Stimulated activated CD8-positive, alpha-beta memory T cell treated with anti-CD3 and anti-CD28 coated beads, Interleukin-4, amount 100 ng/mL, for 48 hours (primary cell): Measurements from ENCODE around the gene RTP5.

Source experiments
- DNase-seq: peaks from one replicate; pipeline ENCODE4 v3.0.0-alpha.2; 2020

RTP5 gene

DNA sequence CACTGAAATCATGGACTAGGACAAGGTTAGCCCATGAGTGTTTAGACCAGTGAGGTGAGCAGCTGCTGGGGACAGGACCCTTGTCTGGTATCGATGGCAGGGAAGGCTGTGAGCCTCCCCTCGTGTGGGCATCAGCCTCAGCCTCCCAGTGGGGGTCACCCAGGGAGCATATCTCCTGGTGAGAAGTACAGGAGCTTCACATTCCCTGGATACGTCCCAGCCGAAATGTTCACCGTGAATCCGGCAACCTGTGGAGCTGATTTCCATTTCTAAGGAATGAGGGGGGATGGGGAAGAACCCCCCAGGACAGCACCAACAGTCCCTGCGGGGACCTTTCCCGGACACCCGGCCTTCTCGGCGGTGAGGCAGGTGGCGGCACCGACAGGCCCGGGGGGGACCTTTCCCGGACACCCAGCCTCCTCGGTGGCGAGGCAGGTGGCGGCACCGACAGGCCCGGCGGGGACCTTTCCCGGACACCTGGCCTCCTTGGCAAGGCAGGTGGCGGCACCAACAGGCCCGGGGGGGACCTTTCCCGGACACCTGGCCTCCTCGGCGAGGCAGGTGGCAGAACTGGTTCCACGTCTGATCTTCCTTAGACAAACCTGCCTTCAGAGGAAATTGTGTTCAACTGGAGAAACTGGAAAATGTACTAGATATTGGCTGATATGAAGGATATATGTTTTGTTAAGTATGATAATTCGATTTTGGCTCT lies 21.2 kb downstream of the RTP5 start:
- no peak for DNase-seq

- DNase-seq: no peak
Observed at GRCh38 chr2:241891315-241891987, 21.9 kb downstream of the RTP5 start.

GRCh38 chr2:241891988-241892298 lies 22.4 kb downstream of the RTP5 start:
- DNase-seq: no peak

DNA sequence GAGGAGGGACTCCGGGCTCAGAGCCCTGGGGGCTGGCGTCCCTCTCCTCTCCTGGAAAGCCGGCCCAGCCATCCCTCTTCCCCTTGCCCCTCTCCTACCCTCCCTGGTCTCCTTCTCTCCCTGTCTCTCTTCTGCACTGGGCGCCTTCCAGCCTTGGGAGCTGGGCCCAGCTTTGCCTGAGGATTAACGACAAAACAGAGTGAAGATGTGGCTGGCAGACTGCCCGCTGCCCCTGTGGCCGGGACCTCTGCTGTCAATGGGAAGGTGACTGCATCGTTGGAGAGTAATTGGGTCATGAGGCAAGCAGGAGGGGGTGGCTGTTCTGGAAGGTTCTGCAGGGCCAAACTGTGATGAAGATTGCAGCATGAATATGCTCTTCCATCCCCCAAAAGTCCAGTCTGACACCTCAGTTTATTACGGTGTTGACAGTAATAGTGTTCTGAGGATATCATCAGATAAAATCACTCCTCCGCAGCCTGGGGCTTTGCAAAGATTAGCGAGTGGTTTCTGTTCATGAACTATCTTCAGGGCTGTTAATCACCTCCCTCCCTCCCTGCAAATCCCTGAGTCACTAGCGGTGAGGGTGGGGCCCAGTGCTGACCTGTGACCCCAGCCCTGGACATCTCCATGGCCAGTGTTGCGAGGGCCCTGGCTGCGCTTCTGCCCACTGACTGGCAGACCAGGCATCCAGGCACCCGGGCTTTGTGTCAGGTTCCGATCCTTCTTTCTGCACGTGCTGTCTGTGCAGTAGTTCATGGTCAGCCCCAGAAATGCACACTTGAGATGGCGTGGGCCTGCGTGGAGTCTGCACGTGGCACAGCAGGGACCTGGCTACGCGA lies 23.0 kb downstream of the RTP5 start:
- no peak for DNase-seq

GRCh38 chr2:241893265-241893664 lies 23.7 kb downstream of the RTP5 start:
- DNase-seq: no peak

- no peak for DNase-seq
Observed at GRCh38 chr2:241894056-241894641, 24.6 kb downstream of the RTP5 start.

- DNase-seq: peak; percentile 18
Observed at GRCh38 chr2:241894681-241895426, 25.3 kb downstream of the RTP5 start.

- DNase-seq: no peak
Observed at GRCh38 chr2:241895427-241895711, 25.8 kb downstream of the RTP5 start.

- DNase-seq: peak; percentile 53
Observed at GRCh38 chr2:241895712-241896641, 26.4 kb downstream of the RTP5 start.

- peak; percentile 17 for DNase-seq
Observed at GRCh38 chr2:241896746-241897201, 27.2 kb downstream of the RTP5 start.

GRCh38 chr2:241897231-241897916 lies 27.8 kb downstream of the RTP5 start:
- peak; percentile 13 for DNase-seq

DNA sequence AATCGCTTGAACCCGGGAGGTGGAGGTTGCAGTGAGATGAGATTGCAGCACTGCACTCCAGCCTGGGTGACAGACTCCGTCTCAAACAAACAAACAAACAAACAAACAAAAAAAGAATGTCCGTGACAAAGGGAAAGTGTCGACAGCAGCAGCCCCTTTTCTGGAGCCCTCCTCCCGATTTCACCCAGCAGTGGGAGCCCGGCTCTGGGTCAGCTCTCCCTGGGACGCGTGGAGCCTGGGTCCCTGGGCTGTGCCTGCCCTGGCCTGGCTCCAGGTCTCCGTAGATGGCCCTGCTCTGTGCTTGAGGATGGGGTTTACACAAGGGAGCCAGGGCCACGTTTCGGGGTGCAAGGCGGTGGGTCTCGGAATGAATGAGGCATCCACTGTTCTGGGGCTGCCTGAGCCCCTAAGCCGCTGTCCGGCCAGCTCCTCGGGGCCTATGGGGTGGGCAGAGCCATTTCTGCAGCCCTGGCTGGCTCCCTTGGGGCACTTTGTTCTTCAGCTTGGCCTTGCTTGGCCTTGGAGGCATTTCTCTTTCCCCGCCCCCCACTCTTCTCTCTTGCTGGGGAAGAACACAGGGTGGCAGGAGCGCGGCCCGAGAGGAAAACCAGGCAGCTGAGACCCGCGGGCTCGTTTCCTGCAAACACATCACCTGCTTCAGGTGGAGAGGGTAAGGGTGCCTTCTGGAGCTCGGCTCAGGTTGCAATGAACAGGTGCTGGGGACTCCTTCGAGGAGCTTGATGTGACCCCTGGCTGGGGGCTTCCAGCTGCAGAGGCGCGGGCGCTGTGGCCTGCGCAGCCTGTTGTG lies 29.1 kb downstream of the RTP5 start:
- DNase-seq: peak; percentile 10

DNA sequence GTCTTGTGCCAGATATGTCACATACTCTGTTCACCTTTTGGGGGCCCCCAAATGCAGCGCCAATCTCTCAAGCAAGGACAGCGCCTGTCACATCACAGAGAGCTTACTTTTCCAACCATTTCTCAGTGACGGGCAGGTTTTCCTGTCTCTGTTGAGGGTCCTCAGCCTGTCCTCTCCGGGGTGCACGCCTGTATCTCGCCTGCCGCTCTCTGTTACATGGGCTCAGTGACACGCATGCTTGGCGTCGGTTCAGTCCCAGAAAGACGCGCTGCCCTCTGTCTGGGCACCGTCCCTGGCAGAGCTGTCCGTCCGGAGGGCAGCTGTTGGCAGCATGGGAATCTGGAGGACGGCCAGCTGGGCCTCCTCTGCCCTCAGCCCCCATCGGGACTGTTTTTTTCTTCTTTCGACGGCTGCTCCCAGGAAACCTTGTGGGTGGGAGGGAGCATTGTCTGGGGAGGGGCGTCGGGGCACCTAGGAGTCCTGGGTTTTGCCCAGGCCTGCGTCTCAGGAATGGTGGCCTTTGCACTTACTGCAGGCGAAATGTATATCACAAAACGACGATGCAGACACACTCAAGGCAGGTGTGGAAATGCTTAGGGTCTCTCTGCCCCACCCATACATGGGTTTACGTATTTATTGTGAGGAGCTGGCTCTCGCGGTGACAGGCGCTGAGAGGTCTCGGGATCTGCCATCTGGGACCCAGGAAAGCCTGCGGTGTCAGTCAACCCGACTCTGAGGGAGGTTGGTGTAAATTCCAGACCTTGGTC lies 30.9 kb downstream of the RTP5 start:
- DNase-seq: peak; percentile 16

- DNase-seq: peak; percentile 8
Observed at GRCh38 chr2:241901018-241901380, 31.5 kb downstream of the RTP5 start.

DNA sequence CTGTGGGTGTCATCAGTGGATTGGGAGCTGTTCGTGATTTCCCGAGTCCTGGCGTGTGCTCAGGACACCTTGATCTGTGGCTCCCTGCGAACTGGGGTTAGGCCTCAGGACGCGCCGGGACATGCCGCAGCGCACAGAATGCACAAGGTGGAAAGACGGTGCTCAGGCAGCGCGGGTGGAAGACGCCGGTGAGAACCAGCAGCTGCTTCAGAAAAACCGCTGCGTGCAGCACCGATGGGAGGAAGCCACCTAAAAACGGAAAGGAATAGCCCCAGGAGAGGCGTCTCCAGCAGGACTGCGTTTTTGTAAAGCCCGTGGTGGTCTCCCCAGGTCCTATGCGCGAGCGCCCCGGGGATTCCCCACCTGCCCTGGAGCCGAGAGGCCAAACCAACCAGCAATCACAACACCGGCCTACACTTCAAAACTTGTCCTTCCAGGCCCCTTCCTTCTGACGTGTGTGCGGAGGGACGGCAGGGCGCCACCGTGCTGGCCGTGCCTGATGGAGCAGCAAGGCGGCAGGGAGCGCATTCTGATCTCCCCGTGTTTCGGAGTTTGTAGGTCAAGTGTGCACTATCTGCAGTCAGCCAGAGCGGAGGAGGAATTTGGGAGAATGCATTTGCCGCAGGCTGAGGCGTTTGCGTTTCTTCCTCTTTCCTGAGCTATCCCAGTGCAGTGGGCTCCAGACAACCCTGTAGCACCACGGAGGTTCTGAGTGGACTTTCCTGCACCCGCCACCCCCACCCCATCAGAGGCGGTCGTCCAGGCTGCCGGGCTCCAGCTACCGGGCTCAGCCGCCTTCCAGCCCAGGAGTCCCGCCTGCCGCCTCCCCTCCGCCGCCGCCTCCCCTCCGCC lies 32.2 kb downstream of the RTP5 start:
- DNase-seq: no peak

DNA sequence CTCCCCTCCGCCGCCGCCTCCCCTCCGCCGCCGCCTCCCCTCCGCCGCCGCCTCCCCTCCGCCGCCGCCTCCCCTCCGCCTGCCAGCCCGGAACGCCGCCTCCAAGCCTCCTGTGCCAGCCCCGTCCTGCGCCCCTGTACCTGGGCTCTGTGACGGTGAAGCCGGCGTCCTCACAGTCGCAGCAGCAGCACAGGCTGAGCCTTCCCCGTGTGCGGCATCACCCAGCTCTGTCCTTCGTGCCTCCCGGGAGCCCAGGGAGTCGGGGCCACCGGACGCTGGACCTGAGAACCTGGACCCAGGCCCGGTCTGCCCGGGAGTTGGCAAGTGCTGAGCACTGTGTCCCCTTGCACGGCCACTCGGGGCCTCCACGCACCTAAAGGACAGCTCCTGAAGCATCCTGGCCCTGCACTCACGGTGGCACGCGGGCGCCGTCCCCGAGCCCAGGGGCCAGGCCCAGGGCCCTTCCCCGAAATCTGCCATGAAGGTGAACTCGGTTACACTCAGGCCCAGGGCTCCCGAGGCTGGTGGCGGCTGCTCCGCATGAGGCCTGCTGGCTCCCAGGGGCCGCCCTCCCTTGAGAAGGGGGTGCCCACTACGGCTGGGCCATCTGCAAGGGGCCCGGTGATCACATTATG lies 32.9 kb downstream of the RTP5 start:
- no peak for DNase-seq

- DNase-seq: no peak
Observed at GRCh38 chr2:241903121-241904010, 33.8 kb downstream of the RTP5 start.
